Upper lobe of left lung (tissue), 4 donors: ENCODE measurements around the gene SCG5.
"Not testable (repeated sequence)": the region's sequence is repeated elsewhere in the genome, so short reads cannot be mapped to it uniquely, and the experiment has no call there.

Source experiments
- EP300 ChIP-seq, 4 donors: sonication (generic); formaldehyde crosslinking; IDR thresholded peaks; one replicate each; pipeline ENCODE4 v1.5.1; 2017; ENCODE audit warnings: antibody characterized with exemption in 4 of 4, control low read depth in 2 of 4
- TF ChIP-seq, protein P1 (sequence below), 6 experiments: fragments of 450-650 bp in 4 of 6; fragments of 200-600 bp in 2 of 6; sonication (generic) in 2 of 6; IDR thresholded peaks; one replicate each; pipeline ENCODE4 v1.5.1; 2016 to 2019; ENCODE audit warnings: antibody characterized with exemption in 6 of 6

DNA sequence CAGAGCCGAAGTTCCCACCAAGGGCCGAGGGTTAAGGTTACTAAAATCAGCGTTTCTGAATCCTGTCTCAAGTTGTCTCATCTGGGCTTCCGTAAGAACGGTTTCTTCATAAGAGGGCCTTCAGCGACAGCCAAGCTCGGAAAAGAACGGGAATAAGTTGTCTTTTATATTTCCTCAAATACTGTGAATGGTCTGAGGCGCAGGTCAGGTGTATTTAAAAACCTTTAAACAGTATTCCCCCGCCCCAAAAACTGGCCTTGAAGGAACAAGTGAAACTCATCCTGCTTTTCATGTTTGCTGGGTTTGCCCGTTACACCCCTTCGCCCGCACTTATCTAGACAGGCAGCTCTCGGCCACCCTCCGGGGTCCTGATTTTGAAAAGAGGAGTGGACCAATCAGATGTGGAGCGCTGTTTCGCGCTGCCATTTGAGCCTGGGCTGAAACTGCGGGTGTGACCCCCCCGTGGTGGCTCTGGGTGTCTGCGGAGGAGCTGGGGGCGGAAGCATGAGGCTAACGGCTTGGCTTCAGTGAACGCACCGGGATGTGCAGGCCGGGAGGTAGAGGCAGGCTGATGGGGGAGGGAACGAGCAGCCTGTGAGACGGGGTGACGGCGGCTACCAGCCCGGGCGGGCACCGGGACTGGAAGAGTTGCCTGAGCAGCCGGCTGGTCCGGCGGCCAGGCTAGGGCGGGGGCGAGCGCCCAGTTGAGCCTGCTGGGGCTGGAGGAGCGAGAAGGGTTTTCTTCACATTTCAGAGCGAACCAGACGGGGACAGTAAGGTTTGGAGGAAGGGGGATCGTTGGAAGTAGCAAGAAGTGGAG lies 26.2 kb upstream of the SCG5 start, which contains the start of gene ARHGAP11A:
- TF ChIP-seq, protein P1, sequence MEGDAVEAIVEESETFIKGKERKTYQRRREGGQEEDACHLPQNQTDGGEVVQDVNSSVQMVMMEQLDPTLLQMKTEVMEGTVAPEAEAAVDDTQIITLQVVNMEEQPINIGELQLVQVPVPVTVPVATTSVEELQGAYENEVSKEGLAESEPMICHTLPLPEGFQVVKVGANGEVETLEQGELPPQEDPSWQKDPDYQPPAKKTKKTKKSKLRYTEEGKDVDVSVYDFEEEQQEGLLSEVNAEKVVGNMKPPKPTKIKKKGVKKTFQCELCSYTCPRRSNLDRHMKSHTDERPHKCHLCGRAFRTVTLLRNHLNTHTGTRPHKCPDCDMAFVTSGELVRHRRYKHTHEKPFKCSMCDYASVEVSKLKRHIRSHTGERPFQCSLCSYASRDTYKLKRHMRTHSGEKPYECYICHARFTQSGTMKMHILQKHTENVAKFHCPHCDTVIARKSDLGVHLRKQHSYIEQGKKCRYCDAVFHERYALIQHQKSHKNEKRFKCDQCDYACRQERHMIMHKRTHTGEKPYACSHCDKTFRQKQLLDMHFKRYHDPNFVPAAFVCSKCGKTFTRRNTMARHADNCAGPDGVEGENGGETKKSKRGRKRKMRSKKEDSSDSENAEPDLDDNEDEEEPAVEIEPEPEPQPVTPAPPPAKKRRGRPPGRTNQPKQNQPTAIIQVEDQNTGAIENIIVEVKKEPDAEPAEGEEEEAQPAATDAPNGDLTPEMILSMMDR (IDR thresholded peaks at IDR 0.05) = not testable (repeated sequence)
- not testable (repeated sequence) for TF ChIP-seq EP300 (IDR thresholded peaks at IDR 0.05)
